A673 (cell line): ENCODE measurements around the gene TOMM22.

Experiments used
- CTCF ChIP-seq: fragments of 300-800, 200-600 bp; sonication (generic); conservative IDR thresholded peaks from 2 replicates; pipeline ENCODE4 v1.5.1; 2017; ENCODE audit warnings: low read depth, mild to moderate bottlenecking, antibody characterized with exemption, low read length, moderate library complexity, mixed read lengths
- EZH2 ChIP-seq: fragments of 200-600 bp; sonication (generic); IDR thresholded peaks from 2 replicates; pipeline ENCODE4 v1.6.1; 2017; ENCODE audit warnings: borderline replicate concordance, low read depth, mild to moderate bottlenecking, mixed read lengths, antibody characterized with exemption, low read length; ENCODE audit not compliant: poor library complexity, severe bottlenecking

- TF ChIP-seq CTCF (no peak), EZH2 (no peak)
Measured at GRCh38 chr22:38704654-38705234, 23.0 kb downstream of the TOMM22 start.
